ENCODE data around the gene BAG2.

Gene BAG2

GRCh38 chr6:57215260-57215659, 43.1 kb downstream of the BAG2 start:
- in situ Hi-C loops (cut with HindIII; ENCODE audit: low sequenced_read_pairs) = no loop called here
- no peak overlapping the region for H3K4me3 ChIP-seq (ENCODE audit: low read depth, low read length)
- TF ChIP-seq CTCF (IDR thresholded peaks at IDR 0.05; ENCODE audit: low read depth, low read length, missing control alignments) = no peak
- DNase-seq (ENCODE audit: low read depth) = no peak

- no peak overlapping the region for H3K4me3 ChIP-seq (ENCODE audit: low read depth, low read length)
- DNase-seq (ENCODE audit: low read depth) = peak; percentile 86
- in situ Hi-C loops (cut with HindIII; ENCODE audit: low sequenced_read_pairs) = no loop called here
- no peak for TF ChIP-seq CTCF (IDR thresholded peaks at IDR 0.05; ENCODE audit: low read depth, low read length, missing control alignments)
These were observed 44.3 kb downstream of the BAG2 start for GRCh38 chr6:57216235-57217101.

- no peak for DNase-seq (ENCODE audit: low read depth)
- in situ Hi-C loops (cut with HindIII; ENCODE audit: low sequenced_read_pairs) = no loop called here
- no peak overlapping the region for H3K4me3 ChIP-seq (ENCODE audit: low read depth, low read length)
- no peak for TF ChIP-seq CTCF (IDR thresholded peaks at IDR 0.05; ENCODE audit: low read depth, low read length, missing control alignments)
These were observed 45.1 kb downstream of the BAG2 start for GRCh38 chr6:57217270-57217669.

GRCh38 chr6:57220083-57220703, 48.1 kb downstream of the BAG2 start:
- no peak for DNase-seq (ENCODE audit: low read depth)
- in situ Hi-C loops (cut with HindIII; ENCODE audit: low sequenced_read_pairs) = no loop called here
- no peak for TF ChIP-seq CTCF (IDR thresholded peaks at IDR 0.05; ENCODE audit: low read depth, low read length, missing control alignments)
- H3K4me3 ChIP-seq (ENCODE audit: low read depth, low read length) = peak overlapping the region; percentile 8

GRCh38 chr6:57221191-57221935, 49.2 kb downstream of the BAG2 start:
- no peak for DNase-seq (ENCODE audit: low read depth)
- in situ Hi-C loops (cut with HindIII; ENCODE audit: low sequenced_read_pairs) = no loop called here
- peak overlapping the region; percentile 85 for H3K4me3 ChIP-seq (ENCODE audit: low read depth, low read length)
- peak; percentile 40 for TF ChIP-seq CTCF (IDR thresholded peaks at IDR 0.05; ENCODE audit: low read depth, low read length, missing control alignments)

GRCh38 chr6:57221936-57222742, 50.0 kb downstream of the BAG2 start, which contains the start of gene RAB23:
RAB23 (minus strand) TSS chr6:57222307; CDS start chr6:57210380, 11,927 bp downstream.
- in situ Hi-C loops (cut with HindIII; ENCODE audit: low sequenced_read_pairs) = no loop called here
- DNase-seq (ENCODE audit: low read depth) = peak; percentile 49
- no peak for TF ChIP-seq CTCF (IDR thresholded peaks at IDR 0.05; ENCODE audit: low read depth, low read length, missing control alignments)
- H3K4me3 ChIP-seq (ENCODE audit: low read depth, low read length) = peak within 1 kb of the TSS; percentile 85

Measured in astrocyte of the cerebellum (primary cell).